HL-60/S4 treated with retinoic acid at 250 ng/mL for 4 days and 3 days (cell line): ENCODE measurements around the gene GRAMD1A.
"Not testable (repeated sequence)": the region's sequence is repeated elsewhere in the genome, so short reads cannot be mapped to it uniquely, and the experiment has no call there.

Experiments used
- in situ Hi-C: fragments of 300-500 bp; cut with MboI; formaldehyde crosslinking; loops from 2 replicates; pipeline ENCODE4 v1.7.0; 2022; ENCODE audit warnings: low sequenced_read_pairs

Gene GRAMD1A

GRCh38 chr19:34999498-35000337 is at the start of gene GRAMD1A:
Gene GRAMD1A (plus strand): TSS chr19:35000323. CDS start chr19:35000479, 156 bp downstream.
- in situ Hi-C loops = no loop called here

- in situ Hi-C loops = no loop called here
Measured at GRCh38 chr19:34953092-34953491, 47.0 kb upstream of the GRAMD1A start.

- in situ Hi-C loops = no loop called here
Measured at GRCh38 chr19:34957830-34958751, 42.0 kb upstream of the GRAMD1A start.

- in situ Hi-C loops = no loop called here
Measured at GRCh38 chr19:34959021-34959420, 41.1 kb upstream of the GRAMD1A start.

GRCh38 chr19:34960103-34960805 is 39.9 kb upstream of the GRAMD1A start:
- in situ Hi-C loops = no loop called here

GRCh38 chr19:34960940-34961679 is 39.0 kb upstream of the GRAMD1A start:
- in situ Hi-C loops = no loop called here

GRCh38 chr19:34961775-34962686 is 38.1 kb upstream of the GRAMD1A start:
- in situ Hi-C loops = no loop called here

GRCh38 chr19:34962687-34963572 is 37.2 kb upstream of the GRAMD1A start:
- in situ Hi-C loops = no loop called here

- in situ Hi-C loops = no loop called here
Measured at GRCh38 chr19:34963573-34964406, 36.3 kb upstream of the GRAMD1A start, which contains the start of gene ZNF792. Gene ZNF792 (minus strand): TSS chr19:34964229. CDS start chr19:34963662, 567 bp downstream.

- in situ Hi-C loops = no loop called here
Measured at GRCh38 chr19:34964598-34964997, 35.5 kb upstream of the GRAMD1A start.

GRCh38 chr19:34965505-34965904 is 34.6 kb upstream of the GRAMD1A start:
- in situ Hi-C loops = not testable (repeated sequence)

GRCh38 chr19:34967551-34967950 is 32.6 kb upstream of the GRAMD1A start:
- in situ Hi-C loops = no loop called here

- in situ Hi-C loops = loop anchor here (10.0 kb wide), 1 partner anchor 155 kb away; no protein-coding TSS in a partner anchor
Measured at GRCh38 chr19:34969721-34970120, 30.4 kb upstream of the GRAMD1A start.

- in situ Hi-C loops = loop anchor here (10.0 kb wide), 1 partner anchor 155 kb away; no protein-coding TSS in a partner anchor
Measured at GRCh38 chr19:34970185-34970780, 29.8 kb upstream of the GRAMD1A start.

GRCh38 chr19:34972163-34972705 is 27.9 kb upstream of the GRAMD1A start:
- in situ Hi-C loops = loop anchor here (10.0 kb wide), 1 partner anchor 153 kb away; no protein-coding TSS in a partner anchor

GRCh38 chr19:34974646-34975045 is 25.5 kb upstream of the GRAMD1A start:
- in situ Hi-C loops = loop anchor here (10.0 kb wide), 1 partner anchor 150 kb away; no protein-coding TSS in a partner anchor
